ENCODE results near the gene TDG. TPM values are rescaled to one million over a fixed set of nuclear protein-coding genes. Genes with fewer than 3 reads are reported as not detected.

Gene TDG
- total RNA-seq, 1 experiment from 2014 or later, result 38.2 TPM

DNA sequence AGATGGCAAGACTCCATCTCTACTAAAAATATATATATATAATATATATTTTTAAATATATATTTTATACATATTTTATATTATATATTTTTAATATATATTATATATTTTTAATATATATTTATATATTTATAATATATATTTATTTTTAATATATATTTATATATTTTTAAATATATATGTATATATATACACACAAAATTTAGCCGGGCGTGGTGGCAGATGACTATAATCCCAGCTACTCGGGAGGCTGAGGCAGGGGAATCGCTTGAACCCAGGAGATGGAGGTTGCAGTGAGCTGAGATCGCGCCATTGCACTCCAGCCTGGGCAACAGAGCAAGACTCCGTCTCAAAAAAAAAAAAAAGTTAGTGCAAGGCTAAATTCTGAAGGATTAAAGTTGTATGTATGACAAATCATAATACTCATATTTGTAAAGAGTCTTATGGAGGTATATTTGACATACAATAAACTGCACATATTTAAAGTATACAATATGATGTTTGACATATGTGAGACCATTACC is 7.7 kb upstream of the TDG start:
- ChIA-PET POLR2A (interaction anchor here (0.7 kb wide), 1 partner anchor 169 kb away, joined by 4 read pairs; no protein-coding TSS in a partner anchor), CTCF (no interaction called here)
- peaks cover 11% of the 10 kb centered on the region for H3K36me3 ChIP-seq (ENCODE audit: control insufficient read depth, insufficient read depth, low read length)
- peaks cover 20% of the 10 kb centered on the region for H3K4me1 ChIP-seq (ENCODE audit: control insufficient read depth, insufficient read depth, low read length)
- no TSS peak for BruUV-seq (replicated peaks)
- no peak for DNase-seq (ENCODE audit: low read depth, low spot score)
- H3K27me3 ChIP-seq (ENCODE audit: control insufficient read depth, insufficient read depth, low read length), result no peaks in the 10 kb centered on the region
- ATAC-seq, result no peak
- H3K4me3 ChIP-seq (ENCODE audit: low read depth in 2 of 2, low read length in 2 of 2), result peak overlapping the region; percentile 75 to 86
- in situ Hi-C loops (cut with HindIII; ENCODE audit: low pct_unique_long_range_greater_than_20kb, low sequenced_read_pairs), result no loop called here
- TF ChIP-seq SIN3A (IDR thresholded peaks at IDR 0.05; ENCODE audit: borderline replicate concordance, insufficient read depth, low read depth, low read length), result no peak
- TF ChIP-seq, protein P1, sequence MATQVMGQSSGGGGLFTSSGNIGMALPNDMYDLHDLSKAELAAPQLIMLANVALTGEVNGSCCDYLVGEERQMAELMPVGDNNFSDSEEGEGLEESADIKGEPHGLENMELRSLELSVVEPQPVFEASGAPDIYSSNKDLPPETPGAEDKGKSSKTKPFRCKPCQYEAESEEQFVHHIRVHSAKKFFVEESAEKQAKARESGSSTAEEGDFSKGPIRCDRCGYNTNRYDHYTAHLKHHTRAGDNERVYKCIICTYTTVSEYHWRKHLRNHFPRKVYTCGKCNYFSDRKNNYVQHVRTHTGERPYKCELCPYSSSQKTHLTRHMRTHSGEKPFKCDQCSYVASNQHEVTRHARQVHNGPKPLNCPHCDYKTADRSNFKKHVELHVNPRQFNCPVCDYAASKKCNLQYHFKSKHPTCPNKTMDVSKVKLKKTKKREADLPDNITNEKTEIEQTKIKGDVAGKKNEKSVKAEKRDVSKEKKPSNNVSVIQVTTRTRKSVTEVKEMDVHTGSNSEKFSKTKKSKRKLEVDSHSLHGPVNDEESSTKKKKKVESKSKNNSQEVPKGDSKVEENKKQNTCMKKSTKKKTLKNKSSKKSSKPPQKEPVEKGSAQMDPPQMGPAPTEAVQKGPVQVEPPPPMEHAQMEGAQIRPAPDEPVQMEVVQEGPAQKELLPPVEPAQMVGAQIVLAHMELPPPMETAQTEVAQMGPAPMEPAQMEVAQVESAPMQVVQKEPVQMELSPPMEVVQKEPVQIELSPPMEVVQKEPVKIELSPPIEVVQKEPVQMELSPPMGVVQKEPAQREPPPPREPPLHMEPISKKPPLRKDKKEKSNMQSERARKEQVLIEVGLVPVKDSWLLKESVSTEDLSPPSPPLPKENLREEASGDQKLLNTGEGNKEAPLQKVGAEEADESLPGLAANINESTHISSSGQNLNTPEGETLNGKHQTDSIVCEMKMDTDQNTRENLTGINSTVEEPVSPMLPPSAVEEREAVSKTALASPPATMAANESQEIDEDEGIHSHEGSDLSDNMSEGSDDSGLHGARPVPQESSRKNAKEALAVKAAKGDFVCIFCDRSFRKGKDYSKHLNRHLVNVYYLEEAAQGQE (IDR thresholded peaks at IDR 0.05; ENCODE audit: insufficient read depth in 1 of 2, low read depth in 2 of 2, low read length in 1 of 2), result no peak
- no peak for TF ChIP-seq TCF7L2 (IDR thresholded peaks at IDR 0.05; ENCODE audit: low read depth, low read length)
- TF ChIP-seq, protein P2, sequence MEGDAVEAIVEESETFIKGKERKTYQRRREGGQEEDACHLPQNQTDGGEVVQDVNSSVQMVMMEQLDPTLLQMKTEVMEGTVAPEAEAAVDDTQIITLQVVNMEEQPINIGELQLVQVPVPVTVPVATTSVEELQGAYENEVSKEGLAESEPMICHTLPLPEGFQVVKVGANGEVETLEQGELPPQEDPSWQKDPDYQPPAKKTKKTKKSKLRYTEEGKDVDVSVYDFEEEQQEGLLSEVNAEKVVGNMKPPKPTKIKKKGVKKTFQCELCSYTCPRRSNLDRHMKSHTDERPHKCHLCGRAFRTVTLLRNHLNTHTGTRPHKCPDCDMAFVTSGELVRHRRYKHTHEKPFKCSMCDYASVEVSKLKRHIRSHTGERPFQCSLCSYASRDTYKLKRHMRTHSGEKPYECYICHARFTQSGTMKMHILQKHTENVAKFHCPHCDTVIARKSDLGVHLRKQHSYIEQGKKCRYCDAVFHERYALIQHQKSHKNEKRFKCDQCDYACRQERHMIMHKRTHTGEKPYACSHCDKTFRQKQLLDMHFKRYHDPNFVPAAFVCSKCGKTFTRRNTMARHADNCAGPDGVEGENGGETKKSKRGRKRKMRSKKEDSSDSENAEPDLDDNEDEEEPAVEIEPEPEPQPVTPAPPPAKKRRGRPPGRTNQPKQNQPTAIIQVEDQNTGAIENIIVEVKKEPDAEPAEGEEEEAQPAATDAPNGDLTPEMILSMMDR (IDR thresholded peaks at IDR 0.05), result no peak
- no peak for TF ChIP-seq POLR2AphosphoS5 (IDR thresholded peaks at IDR 0.05; ENCODE audit: low read depth, low read length)
- intact Hi-C loops (cut with micrococcal nuclease; ENCODE audit: unreplicated experiment), result no loop called here
- peak overlapping the region; percentile 98 for H3K27ac ChIP-seq (ENCODE audit: low read length)
- H3K9me3 ChIP-seq (ENCODE audit: control insufficient read depth, insufficient read depth, low read depth, low read length), result no peaks in the 10 kb centered on the region

- no peaks in the 10 kb centered on the region for H3K9me3 ChIP-seq (ENCODE audit: control insufficient read depth, insufficient read depth, low read depth, low read length)
- ChIA-PET CTCF (no interaction called here), POLR2A (no interaction called here)
- no peaks in the 10 kb centered on the region for H3K27me3 ChIP-seq (ENCODE audit: control insufficient read depth, insufficient read depth, low read length)
- H3K4me1 ChIP-seq (ENCODE audit: control insufficient read depth, insufficient read depth, low read length), result peaks cover 20% of the 10 kb centered on the region
- H3K36me3 ChIP-seq (ENCODE audit: control insufficient read depth, insufficient read depth, low read length), result peaks cover 8% of the 10 kb centered on the region
- H3K4me3 ChIP-seq (ENCODE audit: low read depth in 2 of 2, low read length in 2 of 2), result no peak overlapping the region
- no TSS peak for BruUV-seq (replicated peaks)
- intact Hi-C loops (cut with micrococcal nuclease; ENCODE audit: unreplicated experiment), result no loop called here
- ATAC-seq (no peak), DNase-seq (ENCODE audit: low read depth, low spot score) (no peak)
- in situ Hi-C loops (cut with HindIII; ENCODE audit: low pct_unique_long_range_greater_than_20kb, low sequenced_read_pairs), result no loop called here
- TF ChIP-seq POLR2AphosphoS5 (IDR thresholded peaks at IDR 0.05; ENCODE audit: low read depth, low read length), result no peak
- TF ChIP-seq, protein P1 (IDR thresholded peaks at IDR 0.05; ENCODE audit: insufficient read depth in 1 of 2, low read depth in 2 of 2, low read length in 1 of 2), result no peak
- no peak for TF ChIP-seq SIN3A (IDR thresholded peaks at IDR 0.05; ENCODE audit: borderline replicate concordance, insufficient read depth, low read depth, low read length)
- TF ChIP-seq, protein P2 (IDR thresholded peaks at IDR 0.05), result no peak
- no peak for TF ChIP-seq TCF7L2 (IDR thresholded peaks at IDR 0.05; ENCODE audit: low read depth, low read length)
- peak overlapping the region; percentile 62 for H3K27ac ChIP-seq (ENCODE audit: low read length)
Measured at GRCh38 chr12:103958621-103959020, 7.1 kb upstream of the TDG start.

All from Panc1 (cell line).